Measurements from ENCODE around the gene MTOR.
"Not testable (repeated sequence)": the region's sequence is repeated elsewhere in the genome, so short reads cannot be mapped to it uniquely, and the experiment has no call there.

Gene MTOR

DNA sequence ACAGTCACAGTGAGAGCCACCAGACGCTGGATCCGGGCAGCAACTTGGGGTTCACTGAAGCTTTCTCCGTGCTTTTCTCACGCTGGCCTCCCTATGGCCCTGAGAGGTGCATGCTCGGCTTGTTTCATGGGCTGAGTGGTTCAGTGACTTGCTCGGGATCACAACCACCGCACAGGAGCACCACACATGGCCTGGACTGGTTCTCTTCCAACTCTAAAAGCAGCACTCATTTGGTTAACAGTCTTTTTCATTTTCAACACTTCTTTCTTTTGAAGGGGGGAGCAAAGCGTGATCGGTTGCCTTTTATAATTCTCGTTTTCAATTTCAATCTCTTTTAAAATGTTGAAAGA, 36.8 kb upstream of the MTOR start:
- DNase-seq (ENCODE audit: low read depth) = no peak
- TF ChIP-seq, protein P1, sequence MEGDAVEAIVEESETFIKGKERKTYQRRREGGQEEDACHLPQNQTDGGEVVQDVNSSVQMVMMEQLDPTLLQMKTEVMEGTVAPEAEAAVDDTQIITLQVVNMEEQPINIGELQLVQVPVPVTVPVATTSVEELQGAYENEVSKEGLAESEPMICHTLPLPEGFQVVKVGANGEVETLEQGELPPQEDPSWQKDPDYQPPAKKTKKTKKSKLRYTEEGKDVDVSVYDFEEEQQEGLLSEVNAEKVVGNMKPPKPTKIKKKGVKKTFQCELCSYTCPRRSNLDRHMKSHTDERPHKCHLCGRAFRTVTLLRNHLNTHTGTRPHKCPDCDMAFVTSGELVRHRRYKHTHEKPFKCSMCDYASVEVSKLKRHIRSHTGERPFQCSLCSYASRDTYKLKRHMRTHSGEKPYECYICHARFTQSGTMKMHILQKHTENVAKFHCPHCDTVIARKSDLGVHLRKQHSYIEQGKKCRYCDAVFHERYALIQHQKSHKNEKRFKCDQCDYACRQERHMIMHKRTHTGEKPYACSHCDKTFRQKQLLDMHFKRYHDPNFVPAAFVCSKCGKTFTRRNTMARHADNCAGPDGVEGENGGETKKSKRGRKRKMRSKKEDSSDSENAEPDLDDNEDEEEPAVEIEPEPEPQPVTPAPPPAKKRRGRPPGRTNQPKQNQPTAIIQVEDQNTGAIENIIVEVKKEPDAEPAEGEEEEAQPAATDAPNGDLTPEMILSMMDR (conservative IDR thresholded peaks at IDR 0.05; ENCODE audit: control insufficient read depth, insufficient read depth, low read depth, low read length) = no peak
- no peak overlapping the region for H3K4me3 ChIP-seq (ENCODE audit: control insufficient read depth, low read depth, low read length)

DNA sequence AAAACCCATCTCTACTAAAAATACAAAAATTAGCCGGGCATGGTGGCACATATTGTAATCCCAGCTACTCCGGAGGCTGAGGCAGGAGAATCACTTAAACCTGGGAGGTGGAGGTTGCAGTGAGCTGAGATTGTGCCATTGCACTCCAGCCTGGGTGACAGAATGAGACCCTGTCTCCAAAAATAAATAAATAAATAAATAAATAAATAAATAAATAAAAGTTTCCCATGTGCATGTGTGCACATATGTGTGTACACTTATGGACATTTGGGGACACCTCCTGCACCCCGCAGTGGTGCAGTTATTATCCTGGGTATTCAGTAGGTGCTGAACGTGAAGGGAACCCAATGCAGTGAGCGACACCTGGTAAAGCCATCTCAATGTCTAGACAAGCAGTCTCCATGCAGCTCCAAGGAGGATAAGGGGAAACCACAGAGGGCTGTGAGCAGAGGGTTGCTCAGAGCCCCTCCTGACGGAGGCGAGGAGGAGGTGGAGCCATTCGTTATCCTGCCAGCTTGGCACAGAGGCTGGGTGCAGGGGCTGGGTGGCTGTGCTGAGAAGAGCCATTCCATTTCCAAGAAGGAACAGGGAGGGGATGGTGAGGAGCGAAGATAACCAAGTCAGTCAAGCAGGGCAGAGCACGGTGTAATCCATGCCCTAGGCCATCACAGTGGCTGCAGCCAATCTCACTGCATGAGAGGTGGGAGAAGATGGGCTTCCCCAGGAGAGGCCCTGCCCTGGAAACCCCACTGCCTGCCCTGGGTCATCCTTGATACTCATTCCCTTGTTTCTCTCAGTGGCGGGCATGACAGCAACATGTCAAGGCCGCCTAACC, 36.3 kb upstream of the MTOR start:
- no peak overlapping the region for H3K4me3 ChIP-seq (ENCODE audit: control insufficient read depth, low read depth, low read length)
- DNase-seq (ENCODE audit: low read depth) = no peak
- TF ChIP-seq, protein P1 (conservative IDR thresholded peaks at IDR 0.05; ENCODE audit: control insufficient read depth, insufficient read depth, low read depth, low read length) = no peak

- DNase-seq (ENCODE audit: low read depth); H3K4me3 ChIP-seq (ENCODE audit: control insufficient read depth, low read depth, low read length): not testable (repeated sequence)
Measured at GRCh38 chr1:11297774-11298173, 35.4 kb upstream of the MTOR start.

DNA sequence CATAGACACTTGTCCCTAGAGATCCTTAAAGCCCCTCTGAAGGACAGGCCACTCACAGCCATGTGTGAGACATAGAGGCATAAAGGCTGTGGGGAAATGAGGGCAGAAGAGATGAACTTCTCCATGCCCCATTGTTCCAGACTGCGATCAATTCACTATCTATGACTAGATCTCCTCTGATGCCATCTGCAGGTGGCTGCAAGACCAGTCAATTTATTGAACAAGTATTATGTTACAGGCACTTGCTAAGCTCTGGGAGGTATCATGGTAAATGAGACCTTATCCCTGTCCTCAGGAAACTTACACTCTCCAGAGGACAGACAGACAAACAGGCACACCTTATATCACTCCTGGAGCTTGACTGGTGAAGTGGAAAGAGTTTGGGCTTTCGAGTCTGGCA, 33.6 kb upstream of the MTOR start:
- DNase-seq (ENCODE audit: low read depth) = no peak
- no peak overlapping the region for H3K4me3 ChIP-seq (ENCODE audit: control insufficient read depth, low read depth, low read length)
- TF ChIP-seq, protein P1 (conservative IDR thresholded peaks at IDR 0.05; ENCODE audit: control insufficient read depth, insufficient read depth, low read depth, low read length) = no peak

DNA sequence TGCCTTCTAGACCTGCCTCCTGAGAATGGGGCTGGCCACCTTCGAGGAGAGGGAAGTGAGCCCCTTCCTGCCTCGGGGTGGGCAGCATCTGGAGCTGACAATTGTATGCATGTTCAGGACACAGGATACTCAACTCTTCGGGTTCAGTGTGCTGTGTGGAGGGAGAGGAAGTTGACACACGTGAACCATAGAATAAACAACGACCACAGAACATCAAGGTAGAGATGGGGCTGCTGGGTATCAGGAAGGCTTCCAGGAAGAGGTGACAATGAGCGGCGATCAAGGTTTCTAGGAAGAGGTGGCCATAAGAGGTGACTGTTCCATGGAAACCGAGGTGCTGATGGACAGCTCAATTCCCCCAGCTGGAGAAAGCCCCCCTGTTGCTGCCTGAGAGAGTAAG, 32.6 kb upstream of the MTOR start:
- TF ChIP-seq, protein P1 (conservative IDR thresholded peaks at IDR 0.05; ENCODE audit: control insufficient read depth, insufficient read depth, low read depth, low read length) = no peak
- DNase-seq (ENCODE audit: low read depth) = no peak

DNA sequence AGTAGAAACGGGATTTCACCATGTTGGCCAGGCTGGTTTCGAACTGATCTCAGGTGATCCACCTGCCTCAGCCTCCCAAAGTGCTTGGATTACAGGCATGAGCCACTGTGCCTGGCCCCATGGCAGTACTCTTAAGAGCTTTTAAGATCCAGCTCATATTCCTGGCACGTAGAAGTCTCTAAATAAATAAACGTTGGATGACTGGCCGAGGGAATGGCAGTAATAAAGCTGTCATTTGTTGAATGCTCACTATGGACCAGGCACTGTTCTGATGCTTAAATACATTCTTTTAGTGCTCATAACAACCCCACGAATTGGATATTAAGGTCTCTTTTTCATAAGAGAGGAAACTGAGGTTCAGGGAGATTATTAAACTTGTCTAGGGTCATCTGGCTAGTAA, 31.5 kb upstream of the MTOR start:
- TF ChIP-seq, protein P1 (conservative IDR thresholded peaks at IDR 0.05; ENCODE audit: control insufficient read depth, insufficient read depth, low read depth, low read length) = no peak
- DNase-seq (ENCODE audit: low read depth) = no peak
- no peak overlapping the region for H3K4me3 ChIP-seq (ENCODE audit: control insufficient read depth, low read depth, low read length)

More for the DNA sequence above, 32.6 kb upstream of the MTOR start:
- H3K4me3 ChIP-seq (ENCODE audit: control insufficient read depth, low read depth, low read length) = no peak overlapping the region

DNA sequence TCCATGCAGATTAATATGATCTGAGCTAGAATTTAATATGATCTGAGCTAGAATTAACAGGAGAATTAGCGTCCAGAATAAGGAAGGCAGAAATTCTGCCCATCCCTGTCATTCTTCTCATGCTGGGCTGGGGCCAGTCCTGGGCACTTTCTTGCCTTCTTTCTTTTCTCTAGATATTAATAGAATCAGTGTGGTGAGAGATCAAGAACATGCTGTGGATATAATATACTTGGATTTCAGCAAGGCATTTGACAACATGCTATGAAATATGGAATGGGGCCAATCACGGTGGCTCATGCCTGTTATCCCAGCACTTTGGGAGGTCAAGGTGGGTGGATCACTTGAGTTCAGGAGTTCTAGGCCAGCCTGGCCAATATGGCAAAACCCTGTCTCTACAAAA, 28.7 kb upstream of the MTOR start:
- no peak for DNase-seq (ENCODE audit: low read depth)
- TF ChIP-seq, protein P1 (conservative IDR thresholded peaks at IDR 0.05; ENCODE audit: control insufficient read depth, insufficient read depth, low read depth, low read length) = no peak
- no peak overlapping the region for H3K4me3 ChIP-seq (ENCODE audit: control insufficient read depth, low read depth, low read length)
